Hepatocyte (in vitro differentiated cells): ENCODE measurements around the gene ZNF512B.

ENCODE experiments used
- CTCF ChIP-seq: fragments of 200-600 bp; sonication (generic); IDR thresholded peaks from 2 replicates; pipeline ENCODE4 v1.5.1; 2016; ENCODE audit warnings: antibody characterized with exemption, mild to moderate bottlenecking; ENCODE audit not compliant: poor library complexity
- EZH2 ChIP-seq: fragments of 200-600 bp; sonication (generic); IDR thresholded peaks from 2 replicates; pipeline ENCODE4 v1.6.1; 2016; ENCODE audit warnings: antibody characterized with exemption, mild to moderate bottlenecking, borderline replicate concordance
- EZH2phosphoT487 ChIP-seq: fragments of 200-600 bp; sonication (generic); IDR thresholded peaks from one replicate; pipeline ENCODE4 v1.6.1; 2018; ENCODE audit warnings: antibody characterized with exemption, mild to moderate bottlenecking, low read depth, moderate library complexity; ENCODE audit not compliant: unreplicated experiment, severe bottlenecking

GRCh38 chr20:63980806-63981728 is 11.3 kb upstream of the ZNF512B start, which contains the start of gene PRPF6:
- TF ChIP-seq CTCF (peak; percentile 88), EZH2 (no peak), EZH2phosphoT487 (no peak)
